IMR-90 (cell line): Measurements from ENCODE around the gene TIMM21. TPM values are rescaled to one million over a fixed set of nuclear protein-coding genes. Genes with fewer than 3 reads are reported as not detected.

Source experiments
- ATAC-seq: fragments of 200-7000 bp; cut with Tn5 transposase; 2 replicates; pipeline ENCODE4 v1.9.1; 2020; ENCODE audit warnings: low read depth, mild to moderate bottlenecking, moderate library complexity
- BruUV-seq: library from RNA; stranded (reverse); fragments of 400-500 nt; replicated peaks from 2 replicates; lab custom pipeline; 2021; lab: Mats Ljungman, UMichigan
- CTCF ChIA-PET: fragments of 300-600 bp; formaldehyde crosslinking; extraction: SDS; loops from one replicate; lab custom pipeline; 2021; ENCODE audit warnings: antibody characterized with exemption; lab: Yijun Ruan, JAX
- POLR2A ChIA-PET: fragments of 300-600 bp; sonication (Branson Sonifier 250); formaldehyde crosslinking; loops from one replicate; lab custom pipeline; 2022; ENCODE audit warnings: antibody characterized with exemption; ENCODE audit not compliant: unreplicated experiment; lab: Charles Lee
- DNase-seq: peaks from one replicate; pipeline ENCODE4 v3.0.0; 2013
- H2AFZ ChIP-seq: replicated peaks from 2 replicates; pipeline ENCODE3; 2013; ENCODE audit warnings: low read length, mild to moderate bottlenecking; ENCODE audit not compliant: poor library complexity
- H2AK5ac ChIP-seq: 2 replicates; pipeline ENCODE4 v1.6.1; 2013; ENCODE audit warnings: low read depth, low read length, inconsistent platforms
- H2AK9ac ChIP-seq: replicated peaks from 2 replicates; pipeline ENCODE3; 2013; ENCODE audit warnings: mild to moderate bottlenecking, low read depth, low read length, moderate library complexity; ENCODE audit not compliant: poor library complexity
- H2BK120ac ChIP-seq: 2 replicates; pipeline ENCODE4 v1.6.1; 2013; ENCODE audit warnings: low read depth, low read length, inconsistent platforms
- H2BK15ac ChIP-seq: 3 replicates; pipeline ENCODE4 v1.6.1; 2013; ENCODE audit warnings: low read depth, low read length, inconsistent platforms
- H2BK20ac ChIP-seq: 2 replicates; pipeline ENCODE4 v1.6.1; 2013; ENCODE audit warnings: low read depth, mild to moderate bottlenecking, inconsistent platforms, low read length, moderate library complexity
- H2BK5ac ChIP-seq: 2 replicates; pipeline ENCODE4 v1.6.1; 2013; ENCODE audit warnings: mild to moderate bottlenecking, low read depth, low read length, inconsistent platforms; ENCODE audit not compliant: poor library complexity, severe bottlenecking
- H3K14ac ChIP-seq: replicated peaks from 2 replicates; pipeline ENCODE4 v1.6.1; 2013; ENCODE audit warnings: low read depth, low read length, inconsistent platforms
- H3K18ac ChIP-seq: 2 replicates; pipeline ENCODE4 v1.6.1; 2013; ENCODE audit warnings: low read depth, low read length, control low read depth
- H3K23ac ChIP-seq: 2 replicates; pipeline ENCODE4 v1.6.1; 2013; ENCODE audit warnings: low read depth, low read length, inconsistent platforms
- H3K27ac ChIP-seq: 2 replicates; pipeline ENCODE4 v1.5.1; 2013; ENCODE audit warnings: mild to moderate bottlenecking, control low read depth, low read length; ENCODE audit not compliant: insufficient read depth
- H3K27me3 ChIP-seq: 2 replicates; pipeline ENCODE4 v1.6.1; 2013; ENCODE audit warnings: low read length; ENCODE audit not compliant: control insufficient read depth, insufficient read depth
- H3K36me3 ChIP-seq: 2 replicates; pipeline ENCODE4 v1.6.1; 2013; ENCODE audit warnings: low read length, mixed read lengths; ENCODE audit not compliant: control insufficient read depth, insufficient read depth
- H3K4ac ChIP-seq: 2 replicates; pipeline ENCODE4 v1.6.1; 2013; ENCODE audit warnings: low read depth, low read length, inconsistent platforms
- H3K4me1 ChIP-seq: 2 replicates; pipeline ENCODE4 v1.6.1; 2013; ENCODE audit warnings: low read length, mixed read lengths; ENCODE audit not compliant: control insufficient read depth, insufficient read depth
- H3K4me2 ChIP-seq: 2 replicates; pipeline ENCODE4 v1.6.1; 2013; ENCODE audit warnings: low read depth, mild to moderate bottlenecking, control low read depth, low read length, moderate library complexity
- H3K4me3 ChIP-seq: 2 replicates; pipeline ENCODE4 v1.5.1; 2013; ENCODE audit warnings: low read depth, mild to moderate bottlenecking, control low read depth, low read length, moderate library complexity; ENCODE audit not compliant: insufficient read depth
- H3K56ac ChIP-seq: 2 replicates; pipeline ENCODE4 v1.6.1; 2013; ENCODE audit warnings: low read length, inconsistent platforms; ENCODE audit not compliant: insufficient read depth; ENCODE audit errors: extremely low read depth
- H3K79me1 ChIP-seq, 2 experiments: 2 replicates each; pipeline ENCODE4 v1.6.1; 2013; ENCODE audit warnings: low read length in 2 of 2, inconsistent platforms in 1 of 2, low read depth in 1 of 2
- H3K9ac ChIP-seq: 2 replicates; pipeline ENCODE4 v1.6.1; 2013; ENCODE audit warnings: low read depth, low read length, control low read depth
- H3K9me1 ChIP-seq: 2 replicates; pipeline ENCODE4 v1.6.1; 2013; ENCODE audit warnings: low read length, inconsistent platforms; ENCODE audit not compliant: insufficient read depth
- H3K9me3 ChIP-seq: 2 replicates; pipeline ENCODE4 v1.6.1; 2013; ENCODE audit warnings: low read length; ENCODE audit not compliant: control insufficient read depth, insufficient read depth
- H4K20me1 ChIP-seq: 2 replicates; pipeline ENCODE4 v1.6.1; 2013; ENCODE audit warnings: low read length, inconsistent platforms; ENCODE audit not compliant: insufficient read depth
- H4K5ac ChIP-seq: 2 replicates; pipeline ENCODE4 v1.6.1; 2013; ENCODE audit warnings: mild to moderate bottlenecking, low read depth, low read length, control low read depth
- H4K8ac ChIP-seq, 2 experiments: 2 replicates each; pipeline ENCODE4 v1.6.1; 2013; ENCODE audit warnings: low read depth in 2 of 2, low read length in 2 of 2, control low read depth in 1 of 2, inconsistent platforms in 1 of 2
- H4K91ac ChIP-seq: 2 replicates; pipeline ENCODE4 v1.6.1; 2013; ENCODE audit warnings: low read depth, low read length, inconsistent platforms; ENCODE audit not compliant: insufficient read depth
- BHLHE40 ChIP-seq: fragments of 150-350 bp; IDR thresholded peaks from 2 replicates; pipeline ENCODE4 v1.6.1; 2016; ENCODE audit warnings: mild to moderate bottlenecking, low read depth, low read length
- CEBPB ChIP-seq: IDR thresholded peaks from 2 replicates; pipeline ENCODE4 v1.6.1; 2012; ENCODE audit warnings: low read depth, low read length, improper control_type of control experiment
- CHD1 ChIP-seq: IDR thresholded peaks from 2 replicates; pipeline ENCODE4 v1.6.1; 2012; ENCODE audit warnings: low read depth, low read length, improper control_type of control experiment
- ELK1 ChIP-seq: fragments of 150-350 bp; IDR thresholded peaks from 2 replicates; pipeline ENCODE4 v1.6.1; 2016; ENCODE audit warnings: low read depth, mild to moderate bottlenecking, low read length, moderate library complexity, borderline replicate concordance
- FOS ChIP-seq: fragments of 150-350 bp; IDR thresholded peaks from 2 replicates; pipeline ENCODE4 v1.6.1; 2016; ENCODE audit warnings: low read depth, low read length
- MAFK ChIP-seq: IDR thresholded peaks from 2 replicates; pipeline ENCODE4 v1.6.1; 2012; ENCODE audit warnings: low read depth, low read length, improper control_type of control experiment
- MAZ ChIP-seq: IDR thresholded peaks from 2 replicates; pipeline ENCODE4 v1.6.1; 2012; ENCODE audit warnings: low read depth, mild to moderate bottlenecking, low read length, improper control_type of control experiment, moderate library complexity, borderline replicate concordance
- POLR2A ChIP-seq: IDR thresholded peaks from 2 replicates; pipeline ENCODE4 v1.6.1; 2012; ENCODE audit warnings: mild to moderate bottlenecking, low read depth, low read length
- RAD21 ChIP-seq: IDR thresholded peaks from 2 replicates; pipeline ENCODE4 v1.6.1; 2012; ENCODE audit warnings: low read length, improper control_type of control experiment
- RCOR1 ChIP-seq: IDR thresholded peaks from 2 replicates; pipeline ENCODE4 v1.6.1; 2012; ENCODE audit warnings: mild to moderate bottlenecking, low read length, improper control_type of control experiment; ENCODE audit not compliant: insufficient replicate concordance
- RFX5 ChIP-seq: IDR thresholded peaks from 2 replicates; pipeline ENCODE4 v1.8.0; 2012; ENCODE audit warnings: low read depth, mild to moderate bottlenecking, low read length, moderate library complexity
- SMC3 ChIP-seq: fragments of 150-350 bp; IDR thresholded peaks from 2 replicates; pipeline ENCODE4 v1.6.1; 2016; ENCODE audit warnings: low read depth, mild to moderate bottlenecking, antibody characterized with exemption, low read length, moderate library complexity
- USF2 ChIP-seq: fragments of 150-350 bp; IDR thresholded peaks from 2 replicates; pipeline ENCODE4 v1.6.1; 2017; ENCODE audit warnings: mild to moderate bottlenecking, antibody characterized with exemption, low read length, low read depth
- WGBS, 2 experiments: methylation state at CpG; one replicate each; pipeline versions ENCODE4 v1.1.5 to v1.1.7; 2013; ENCODE audit warnings: missing lambda C conversion rate in 2 of 2; ENCODE audit not compliant: insufficient read length in 1 of 2; ENCODE audit errors: extremely low coverage in 2 of 2; 5-methylcytosine and 5-hydroxymethylcytosine counted together
- dilution Hi-C: fragments of 300-500 bp; cut with HindIII; formaldehyde crosslinking; loops from one replicate; pipeline ENCODE4 v1.14.3; 2018; ENCODE audit warnings: low sequenced_read_pairs; ENCODE audit not compliant: unreplicated experiment
- in situ Hi-C: fragments of 300-500 bp; cut with MboI; formaldehyde crosslinking; loops from 3 replicates; pipeline ENCODE4 v1.14.3; 2019; ENCODE audit warnings: low sequenced_read_pairs, inconsistent platforms, mixed read lengths
- intact Hi-C: fragments of 100-400 bp; cut with micrococcal nuclease; formaldehyde crosslinking; loops from 2 replicates; pipeline ENCODE4 v1.10.0; 2022
- polyA plus RNA-seq, 3 experiments: library from polyadenylated mRNA; depleted of rRNA; stranded (reverse); fragments of >200 nt; gene quantifications; 2 replicates each; pipeline ENCODE4 v1.2.3, GENCODE V29; 2012; ENCODE audit warnings: low replicate concordance in 1 of 3
- total RNA-seq: library from RNA; depleted of rRNA; stranded (reverse); fragments of >200 nt; gene quantifications from 2 replicates; pipeline ENCODE4 v1.2.3, GENCODE V29; 2012

The TIMM21 gene
- total and polyA plus RNA-seq, 2 of the 4 experiments (the other 2 are of a cell fraction): 42.8 to 52.7 TPM

DNA sequence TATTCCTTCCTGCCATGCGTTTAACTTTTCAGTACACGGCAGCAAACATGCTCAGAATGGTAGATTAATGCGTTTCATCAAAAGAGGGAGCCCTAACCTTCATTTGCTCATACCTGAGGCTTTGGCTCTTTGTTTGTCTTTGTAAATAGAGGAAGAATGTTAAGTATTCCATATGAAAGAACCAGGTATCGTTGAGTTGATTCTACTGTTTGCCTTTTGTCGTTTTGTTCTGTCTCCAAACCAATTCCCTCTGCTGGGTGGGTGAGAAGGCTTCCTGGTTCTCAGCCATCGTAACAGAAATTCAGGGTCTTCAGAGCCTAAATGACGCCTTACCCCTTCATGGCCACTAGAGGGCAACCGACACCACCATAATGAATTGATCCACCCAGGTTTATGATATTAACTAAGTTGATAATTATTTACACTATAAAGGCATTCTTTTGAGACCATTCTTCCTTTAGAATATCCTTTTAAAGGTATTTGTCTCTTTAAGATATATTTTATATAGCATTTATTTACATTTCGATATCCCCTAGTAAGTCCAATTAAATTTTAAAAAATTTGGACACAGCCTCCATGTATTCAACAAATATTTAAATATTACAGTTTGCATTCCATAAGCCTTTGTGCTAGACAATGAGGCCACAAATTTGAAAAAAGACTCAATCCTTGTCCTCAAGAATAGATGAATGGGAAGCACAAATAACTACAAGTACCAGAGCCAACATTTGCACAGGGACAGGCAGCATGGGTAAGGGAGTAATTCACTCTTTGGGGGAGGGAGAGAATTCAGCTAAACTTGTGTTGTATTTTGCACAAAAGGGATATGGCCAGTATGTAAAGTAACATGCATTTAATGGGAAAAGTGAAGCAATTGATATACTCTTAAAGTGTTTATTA lies 48.1 kb downstream of the TIMM21 start (continued):
- peak; percentile 89 for TF ChIP-seq SMC3
- TF ChIP-seq CEBPB: no peak

DNA sequence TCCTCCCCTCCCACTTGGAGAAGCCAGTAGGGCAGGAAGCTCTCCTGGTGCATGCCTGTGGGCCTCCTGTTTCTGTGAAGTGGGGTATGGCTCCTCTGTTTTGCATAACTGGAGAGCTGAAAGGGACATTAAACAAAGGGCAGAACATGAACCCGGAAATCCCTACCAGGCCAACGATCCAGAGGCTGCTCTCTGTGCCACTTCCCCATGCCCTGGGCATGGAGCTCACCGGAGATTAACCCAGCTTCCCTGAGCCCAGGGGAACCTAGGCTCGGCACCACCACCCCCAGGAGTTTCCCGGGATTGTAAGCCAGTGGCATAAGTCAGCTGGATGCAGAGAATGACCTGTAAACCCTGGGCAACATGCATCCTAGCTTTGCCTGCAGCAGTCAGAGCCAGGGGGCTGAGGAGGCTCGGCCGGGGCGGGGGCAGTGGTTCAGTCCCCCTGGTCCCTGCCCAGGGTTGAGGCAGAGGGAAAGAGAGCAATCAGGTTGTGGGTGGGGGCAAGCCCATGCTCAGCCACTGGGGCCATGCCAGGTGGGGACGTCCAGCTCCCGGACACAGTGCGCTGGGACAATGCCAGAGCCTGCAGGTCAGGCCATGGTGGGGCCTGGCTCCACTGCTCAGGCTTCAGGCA lies 49.5 kb downstream of the TIMM21 start:
- Histone ChIP-seq H4K20me1 (no peaks in the 10 kb centered on the region), H2BK20ac (no peak overlapping the region), H3K23ac (no peak overlapping the region), H2AK5ac (no peak overlapping the region), H4K5ac (no peak overlapping the region), H2AK9ac (no peak overlapping the region), H3K9me1 (no peaks in the 10 kb centered on the region), H3K4me2 (no peak overlapping the region), H2AFZ (peak overlapping the region; percentile 13), H3K4me3 (no peak overlapping the region), H2BK5ac (no peak overlapping the region), H3K79me1 (no peaks in the 10 kb centered on the region), H3K18ac (no peak overlapping the region), H3K14ac (no peak overlapping the region), H3K4me1 (peaks cover 3% of the 10 kb centered on the region; the same call in 1 of the 2 replicates), H3K9me3 (no peaks in the 10 kb centered on the region), H3K36me3 (no peaks in the 10 kb centered on the region), H4K8ac (no peak overlapping the region), H2BK15ac (no peak overlapping the region), H3K27ac (no peak overlapping the region), H3K4ac (no peak overlapping the region), H4K91ac (no peak overlapping the region), H3K27me3 (peaks cover 18% of the 10 kb centered on the region), H3K56ac (no peak overlapping the region), H3K9ac (no peak overlapping the region), H2BK120ac (no peak overlapping the region)
- BruUV-seq: no TSS peak
- ATAC-seq (no peak), DNase-seq (no peak)
- dilution Hi-C loops: no loop called here
- CTCF ChIA-PET: interaction anchor here (0.6 to 3.9 kb wide), 3 partner anchors 144 to 155 kb away, joined by 3 to 23 read pairs (median 4); no protein-coding TSS in a partner anchor
- WGBS, 2 experiments: 74% methylated on average over 11 of the region's 11 CpGs; no CpG with 5 or more reads in 1 of the 2 experiments
- POLR2A ChIA-PET: interaction anchor here (1.2 kb wide), 1 partner anchor 144 kb away, joined by 3 read pairs; no protein-coding TSS in a partner anchor
- TF ChIP-seq BHLHE40 (no peak), MAFK (no peak), MAZ (no peak), CEBPB (no peak), POLR2A (no peak), USF2 (no peak), FOS (no peak), RCOR1 (no peak), CHD1 (no peak), RAD21 (no peak), RFX5 (no peak), ELK1 (no peak)
- intact Hi-C loops: loop anchor here (2.0 kb wide), 2 partner anchors 299 to 355 kb away; partner anchors contain the start of gene CNDP2
- in situ Hi-C loops: loop anchor here (5.0 kb wide), 1 partner anchor 134 kb away; no protein-coding TSS in a partner anchor
